PC-3 (cell line): ENCODE results near the gene RBP3. TPM values are rescaled to one million over a fixed set of nuclear protein-coding genes. Genes with fewer than 3 reads are reported as not detected.

Source experiments
- ATAC-seq: fragments of 200-7000 bp; cut with Tn5 transposase; 2 replicates; pipeline ENCODE4 v1.9.1; 2020; ENCODE audit warnings: mild to moderate bottlenecking, moderate library complexity
- BruUV-seq: library from RNA; stranded (reverse); fragments of 400-500 nt; replicated peaks from 2 replicates; lab custom pipeline; 2021; lab: Mats Ljungman, UMichigan
- CTCF ChIA-PET: fragments of 300-600 bp; sonication (Branson Sonifier 250); formaldehyde crosslinking; loops from one replicate; lab custom pipeline; 2022; ENCODE audit warnings: antibody characterized with exemption; lab: Charles Lee
- POLR2A ChIA-PET: fragments of 300-600 bp; sonication (Branson Sonifier 250); formaldehyde crosslinking; loops from one replicate; lab custom pipeline; 2022; ENCODE audit warnings: antibody characterized with exemption; ENCODE audit not compliant: unreplicated experiment; lab: Charles Lee
- DNase-seq: peaks from one replicate; pipeline ENCODE4 v3.0.0-alpha.2; 2015
- H2AFZ ChIP-seq: fragments of 300-600 bp; sonication (generic); 2 replicates; pipeline ENCODE4 v1.6.0; 2016; ENCODE audit warnings: antibody characterized with exemption, low read length
- H3F3A ChIP-seq: fragments of 300-600 bp; sonication (generic); one replicate; pipeline ENCODE4 v1.6.0; 2017; ENCODE audit warnings: antibody characterized with exemption, low read length, control low read depth, mild to moderate bottlenecking; ENCODE audit not compliant: unreplicated experiment
- H3K27ac ChIP-seq: fragments of 300-600 bp; sonication (generic); 2 replicates; pipeline ENCODE4 v1.5.1; 2016; ENCODE audit warnings: mild to moderate bottlenecking, low read length
- H3K27me3 ChIP-seq: fragments of 300-600 bp; sonication (generic); 2 replicates; pipeline ENCODE4 v1.6.1; 2016; ENCODE audit warnings: low read length, mixed read lengths
- H3K36me3 ChIP-seq: fragments of 300-600 bp; sonication (generic); 2 replicates; pipeline ENCODE4 v1.6.1; 2016; ENCODE audit warnings: low read depth, mixed run types, low read length, mixed read lengths
- H3K4me1 ChIP-seq: fragments of 300-600 bp; sonication (generic); 2 replicates; pipeline ENCODE4 v1.5.1; 2016; ENCODE audit warnings: low read length; ENCODE audit not compliant: insufficient read depth
- H3K4me2 ChIP-seq: fragments of 300-600 bp; sonication (generic); 2 replicates; pipeline ENCODE4 v1.6.0; 2016; ENCODE audit warnings: low read length
- H3K4me3 ChIP-seq: fragments of 300-600 bp; sonication (generic); 2 replicates; pipeline ENCODE4 v1.5.1; 2016; ENCODE audit warnings: mild to moderate bottlenecking, low read length, mixed read lengths
- H3K79me2 ChIP-seq: fragments of 300-600 bp; sonication (generic); 2 replicates; pipeline ENCODE4 v1.6.1; 2017; ENCODE audit warnings: low read length, mixed read lengths
- H3K9ac ChIP-seq: fragments of 300-600 bp; sonication (generic); 2 replicates; pipeline ENCODE4 v1.6.0; 2016; ENCODE audit warnings: mild to moderate bottlenecking, low read length
- H3K9me2 ChIP-seq: fragments of 300-600 bp; sonication (generic); replicated peaks from 2 replicates; pipeline ENCODE4 v1.6.1; 2016; ENCODE audit warnings: mixed run types, low read length, mixed read lengths
- H3K9me3 ChIP-seq: fragments of 300-600 bp; sonication (generic); 2 replicates; pipeline ENCODE4 v1.6.1; 2016; ENCODE audit warnings: low read length, mixed read lengths
- H4K20me1 ChIP-seq: fragments of 300-600 bp; sonication (generic); 2 replicates; pipeline ENCODE4 v1.6.1; 2016; ENCODE audit warnings: low read length, mixed read lengths
- CTCF ChIP-seq: fragments of 300-600 bp; sonication (generic); conservative IDR thresholded peaks from 2 replicates; pipeline ENCODE4 v1.5.1; 2017; ENCODE audit warnings: antibody characterized with exemption, low read depth, mild to moderate bottlenecking, low read length
- EZH2 ChIP-seq: fragments of 300-600 bp; sonication (generic); IDR thresholded peaks from one replicate; pipeline ENCODE4 v1.6.1; 2017; ENCODE audit warnings: antibody characterized with exemption, mild to moderate bottlenecking, low read length; ENCODE audit not compliant: unreplicated experiment
- EZH2phosphoT487 ChIP-seq: fragments of 300-600 bp; sonication (generic); IDR thresholded peaks from 2 replicates; pipeline ENCODE4 v1.6.1; 2018; ENCODE audit warnings: mild to moderate bottlenecking, antibody characterized with exemption, low read length, borderline replicate concordance
- intact Hi-C: fragments of 100-400 bp; cut with micrococcal nuclease; formaldehyde crosslinking; loops from 2 replicates; pipeline ENCODE4 v1.9.0; 2023
- total RNA-seq: library from RNA; depleted of rRNA; stranded (reverse); fragments of >200 nt; gene quantifications from 2 replicates; pipeline ENCODE4 v1.2.3, GENCODE V29; 2014

RBP3 gene
- total RNA-seq, 1 experiment from 2014 or later = not detected

- no TSS peak for BruUV-seq
- intact Hi-C loops = loop anchor here (10.0 kb wide), 1 partner anchor 69 kb away; no protein-coding TSS in a partner anchor
These were observed 17.4 kb downstream of the RBP3 start for GRCh38 chr10:47365431-47366180.

GRCh38 chr10:47366181-47366631 lies 18.0 kb downstream of the RBP3 start:
- Histone ChIP-seq H2AFZ (no peak overlapping the region), H4K20me1 (no peaks in the 10 kb centered on the region), H3K27ac (no peak overlapping the region), H3K4me2 (no peak overlapping the region), H3K9ac (no peak overlapping the region), H3K36me3 (no peaks in the 10 kb centered on the region), H3F3A (no peaks in the 10 kb centered on the region), H3K4me3 (no peak overlapping the region), H3K27me3 (no peaks in the 10 kb centered on the region), H3K9me2 (no peaks in the 10 kb centered on the region), H3K4me1 (0 out of 2 replicates have a peak, but pooled peaks cover 4% of the 10 kb centered on the region), H3K9me3 (no peaks in the 10 kb centered on the region), H3K79me2 (no peaks in the 10 kb centered on the region)
- BruUV-seq = no TSS peak
- ATAC-seq (no peak), DNase-seq (no peak)
- no peak for TF ChIP-seq CTCF
- TF ChIP-seq EZH2 = no peak
- TF ChIP-seq EZH2phosphoT487 = no peak
- ChIA-PET POLR2A (no interaction called here), CTCF (no interaction called here)
- intact Hi-C loops = loop anchor here (10.0 kb wide), 1 partner anchor 69 kb away; no protein-coding TSS in a partner anchor

More at GRCh38 chr10:47365431-47366180, 17.4 kb downstream of the RBP3 start:
- DNase-seq (no peak), ATAC-seq (no peak)
- Histone ChIP-seq H3K9ac (no peak overlapping the region), H3K4me2 (no peak overlapping the region), H3K27ac (no peak overlapping the region), H3K9me3 (no peaks in the 10 kb centered on the region), H3K9me2 (no peaks in the 10 kb centered on the region), H4K20me1 (no peaks in the 10 kb centered on the region), H3K27me3 (no peaks in the 10 kb centered on the region), H3K4me1 (0 out of 2 replicates have a peak, but pooled peaks cover 4% of the 10 kb centered on the region), H2AFZ (no peak overlapping the region), H3K36me3 (no peaks in the 10 kb centered on the region), H3F3A (no peaks in the 10 kb centered on the region), H3K4me3 (no peak overlapping the region), H3K79me2 (no peaks in the 10 kb centered on the region)
- POLR2A ChIA-PET = no interaction called here
- TF ChIP-seq EZH2phosphoT487 (no peak), EZH2 (no peak), CTCF (no peak)
- CTCF ChIA-PET = no interaction called here
